ENCODE results near the gene SLC6A6. TPM values are rescaled to one million over a fixed set of nuclear protein-coding genes. Genes with fewer than 3 reads are reported as not detected.

The SLC6A6 gene
- polyA plus RNA-seq, 1 of the 3 experiments (the other 2 are of a cell fraction): 19.1 TPM

GRCh38 chr3:14446988-14447570 lies 44.7 kb downstream of the SLC6A6 start (continued):
- no peak for TF ChIP-seq YY1 (IDR thresholded peaks at IDR 0.05; ENCODE audit: low read depth)
- TF ChIP-seq USF1 (IDR thresholded peaks at IDR 0.05; ENCODE audit: borderline replicate concordance, low read depth): no peak
- TF ChIP-seq JUND (IDR thresholded peaks at IDR 0.05): no peak
- no peak for TF ChIP-seq TAF1 (IDR thresholded peaks at IDR 0.05; ENCODE audit: borderline replicate concordance, low read depth, low read length)
- TF ChIP-seq MXI1 (IDR thresholded peaks at IDR 0.05; ENCODE audit: low read depth, low read length): no peak
- no peak for TF ChIP-seq ELF1 (IDR thresholded peaks at IDR 0.05)
- TF ChIP-seq RAD21 (IDR thresholded peaks at IDR 0.05; ENCODE audit: low read length): no peak
- TF ChIP-seq EZH2phosphoT487 (IDR thresholded peaks at IDR 0.05; ENCODE audit: borderline replicate concordance, low read depth): no peak
- no peak for TF ChIP-seq MEF2A (IDR thresholded peaks at IDR 0.05; ENCODE audit: borderline replicate concordance, low read depth)

- Histone ChIP-seq H3K4me3 (ENCODE audit: low read depth in 2 of 2, low read length in 1 of 2) (no peak overlapping the region), H3K4me2 (no peak overlapping the region), H3K79me2 (ENCODE audit: insufficient read depth) (no peaks in the 10 kb centered on the region), H3K27me3 (ENCODE audit: insufficient read depth) (no peaks in the 10 kb centered on the region), H3K9me2 (no peaks in the 10 kb centered on the region), H3K9me3 (no peaks in the 10 kb centered on the region), H2AFZ (ENCODE audit: low read depth) (no peak overlapping the region), H3K4me1 (ENCODE audit: control insufficient read depth in 1 of 2, insufficient read depth in 2 of 2, low read depth in 1 of 2, low read length in 1 of 2) (peaks cover 8 to 15% of the 10 kb centered on the region in 2 experiments; a peak in 3 of 4 replicates), H3K27ac (ENCODE audit: low read depth in 2 of 2, low read length in 1 of 2) (no peak overlapping the region), H4K20me1 (ENCODE audit: insufficient read depth) (no peaks in the 10 kb centered on the region; the same call in 1 of the 2 replicates), H3K36me3 (replicated peaks in 1 of 2; ENCODE audit: control insufficient read depth in 1 of 2, insufficient read depth in 2 of 2, low read length in 1 of 2) (peaks cover 43 to 49% of the 10 kb centered on the region in 2 experiments), H3K9ac (no peak overlapping the region), H3F3A (replicated peaks; ENCODE audit: insufficient read depth) (peaks cover 21% of the 10 kb centered on the region)
- TF ChIP-seq RFX5 (IDR thresholded peaks at IDR 0.05; ENCODE audit: low read length) (no peak), RXRA (IDR thresholded peaks at IDR 0.05; ENCODE audit: borderline replicate concordance, low read depth) (no peak), ELF1 (IDR thresholded peaks at IDR 0.05) (no peak), CTCF (IDR thresholded peaks at IDR 0.05) (no peak)
- CTCF ChIA-PET: interaction anchor here (0.8 kb wide), 1 partner anchor 187 kb away, joined by 3 read pairs; no protein-coding TSS in a partner anchor
- POLR2A ChIA-PET: no interaction called here
- WGBS (ENCODE audit: low lambda C conversion rate): 93% methylated on average over 1 of the region's 4 CpGs
- DNase-seq: no peak
Observed at GRCh38 chr3:14448063-14448462, 45.7 kb downstream of the SLC6A6 start.

All from SK-N-SH (cell line).